ENCODE data around the gene ZNF678. TPM values are rescaled to one million over a fixed set of nuclear protein-coding genes. Genes with fewer than 3 reads are reported as not detected.
"Not testable (repeated sequence)": the region's sequence is repeated elsewhere in the genome, so short reads cannot be mapped to it uniquely, and the experiment has no call there.

The ZNF678 gene
- total RNA-seq, 2 donors from 2014 or later: 11.2 to 22.4 TPM

- no peaks in the 10 kb centered on the region for H3K36me3 ChIP-seq (replicated peaks in 1 of 2; ENCODE audit: insufficient read depth in 1 of 2, low read depth in 2 of 2)
- no peak overlapping the region for H3K27ac ChIP-seq
- intact Hi-C loops (cut with DNase I): no loop called here
- H3K4me1 ChIP-seq: no peaks in the 10 kb centered on the region
- no peak for DNase-seq
- 58 to 71% methylated on average over 8 of the region's 8 CpGs for WGBS, 2 donors
- ATAC-seq: no peak
- H3K27me3 ChIP-seq: no peaks in the 10 kb centered on the region
- peaks cover 0 to 36% (median 0%) of the 10 kb centered on the region in 3 donors for H3K9me3 ChIP-seq
- TF ChIP-seq POLR2A (IDR thresholded peaks at IDR 0.05): no peak
- H3K4me3 ChIP-seq: no peak overlapping the region
Measured at GRCh38 chr1:227685807-227686206, 122.5 kb downstream of the ZNF678 start.

GRCh38 chr1:227697321-227697864 lies 134.0 kb downstream of the ZNF678 start:
- H3K4me1 ChIP-seq: no peaks in the 10 kb centered on the region
- no peaks in the 10 kb centered on the region for H3K36me3 ChIP-seq (replicated peaks in 1 of 2; ENCODE audit: insufficient read depth in 1 of 2, low read depth in 2 of 2)
- TF ChIP-seq CTCF (IDR thresholded peaks at IDR 0.05) (no peak), POLR2A (IDR thresholded peaks at IDR 0.05) (no peak)
- intact Hi-C loops (cut with DNase I): no loop called here
- DNase-seq (no peak), ATAC-seq (no peak)
- H3K4me3 ChIP-seq: no peak overlapping the region
- no peaks in the 10 kb centered on the region for H3K27me3 ChIP-seq
- 78 to 83% methylated on average over 3 of the region's 3 CpGs for WGBS, 2 donors
- H3K27ac ChIP-seq: no peak overlapping the region
- H3K9me3 ChIP-seq: peaks cover 0 to 23% (median 0%) of the 10 kb centered on the region in 3 donors

DNA sequence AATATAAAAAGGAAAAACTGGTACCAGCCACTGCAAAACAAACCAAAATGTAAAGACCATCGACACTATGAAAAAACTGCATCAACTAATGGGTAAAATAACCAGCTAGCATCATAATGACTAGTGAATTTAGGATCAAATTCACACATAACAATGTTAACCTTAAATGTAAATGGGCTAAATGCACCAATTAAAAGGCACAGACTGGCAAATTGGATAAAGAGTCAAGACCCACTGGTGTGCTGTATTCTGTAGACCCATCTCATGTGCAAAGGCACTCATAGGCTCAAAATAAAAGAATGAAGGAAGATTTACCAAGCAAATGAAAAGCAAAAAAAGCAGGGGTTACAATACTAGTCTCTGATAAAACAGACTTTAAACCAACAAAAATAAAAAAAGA lies 138.3 kb downstream of the ZNF678 start:
- 70 to 77% methylated on average over 1 of the region's 1 CpG for WGBS, 2 donors
- peaks cover 0 to 19% (median 0%) of the 10 kb centered on the region in 3 donors for H3K9me3 ChIP-seq
- not testable (repeated sequence) for ATAC-seq

DNA sequence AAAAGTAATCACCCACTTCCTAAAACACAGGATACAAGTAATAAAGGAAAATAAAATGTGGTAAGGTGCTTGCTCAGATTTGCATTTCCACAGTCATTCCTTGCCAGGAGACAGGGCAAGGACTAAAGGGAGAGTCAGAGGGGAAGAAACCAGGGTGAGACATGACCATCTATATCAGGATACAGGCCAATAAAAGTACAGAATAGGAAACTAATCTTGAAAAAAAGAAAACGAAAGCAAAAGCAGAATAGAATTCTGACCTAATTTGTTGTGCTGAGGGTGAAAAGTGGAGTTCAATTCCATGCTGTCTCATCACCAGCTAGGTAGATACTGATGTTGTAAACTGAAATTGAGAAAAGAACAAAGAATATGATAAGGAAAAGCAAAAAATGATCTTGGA lies 144.5 kb downstream of the ZNF678 start:
- Histone ChIP-seq H3K27me3 (no peaks in the 10 kb centered on the region), H3K36me3 (replicated peaks in 1 of 2; ENCODE audit: insufficient read depth in 1 of 2, low read depth in 2 of 2) (no peaks in the 10 kb centered on the region), H3K4me1 (no peaks in the 10 kb centered on the region), H3K4me3 (no peak overlapping the region), H3K9me3 (peaks cover 0 to 19% (median 0%) of the 10 kb centered on the region in 3 donors), H3K27ac (no peak overlapping the region)
- DNase-seq: no peak
- TF ChIP-seq POLR2A (IDR thresholded peaks at IDR 0.05) (no peak), CTCF (IDR thresholded peaks at IDR 0.05) (no peak)
- intact Hi-C loops (cut with DNase I): no loop called here
- no peak for ATAC-seq
- 34 to 38% methylated on average over 1 of the region's 1 CpG for WGBS, 2 donors

More for the DNA sequence above, 138.3 kb downstream of the ZNF678 start:
- DNase-seq; H3K27me3 ChIP-seq; intact Hi-C loops (cut with DNase I); H3K36me3 ChIP-seq (replicated peaks in 1 of 2; ENCODE audit: insufficient read depth in 1 of 2, low read depth in 2 of 2); H3K4me1 ChIP-seq; H3K27ac ChIP-seq; H3K4me3 ChIP-seq: not testable (repeated sequence)

DNA sequence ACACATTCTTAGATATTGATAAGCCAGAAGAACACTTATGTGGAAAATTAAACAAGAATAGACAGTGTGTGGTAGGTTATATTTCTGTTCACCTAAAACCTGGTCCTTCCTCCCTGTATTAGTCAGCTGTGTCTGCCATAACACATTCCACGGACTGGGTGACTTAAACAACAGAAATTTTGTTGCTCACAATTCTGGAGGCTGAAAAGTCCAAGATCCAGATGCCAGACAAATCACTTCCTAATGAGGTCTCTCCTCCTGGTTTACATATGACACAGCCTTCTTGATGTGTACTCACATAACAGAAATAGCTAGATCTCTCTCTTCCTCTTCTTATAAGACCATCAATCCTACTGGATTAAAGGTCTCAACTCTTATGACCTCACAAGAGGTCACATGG lies 146.1 kb downstream of the ZNF678 start:
- no peak for TF ChIP-seq POLR2A (IDR thresholded peaks at IDR 0.05)
- Histone ChIP-seq H3K27ac (no peak overlapping the region), H3K4me1 (no peaks in the 10 kb centered on the region), H3K27me3 (no peaks in the 10 kb centered on the region), H3K4me3 (no peak overlapping the region), H3K9me3 (peaks cover 0 to 24% (median 0%) of the 10 kb centered on the region in 3 donors), H3K36me3 (replicated peaks in 1 of 2; ENCODE audit: insufficient read depth in 1 of 2, low read depth in 2 of 2) (no peaks in the 10 kb centered on the region)
- intact Hi-C loops (cut with DNase I): no loop called here
- 50 to 67% methylated on average over 1 of the region's 1 CpG for WGBS, 2 donors
- no peak for ATAC-seq
- DNase-seq: no peak

DNA sequence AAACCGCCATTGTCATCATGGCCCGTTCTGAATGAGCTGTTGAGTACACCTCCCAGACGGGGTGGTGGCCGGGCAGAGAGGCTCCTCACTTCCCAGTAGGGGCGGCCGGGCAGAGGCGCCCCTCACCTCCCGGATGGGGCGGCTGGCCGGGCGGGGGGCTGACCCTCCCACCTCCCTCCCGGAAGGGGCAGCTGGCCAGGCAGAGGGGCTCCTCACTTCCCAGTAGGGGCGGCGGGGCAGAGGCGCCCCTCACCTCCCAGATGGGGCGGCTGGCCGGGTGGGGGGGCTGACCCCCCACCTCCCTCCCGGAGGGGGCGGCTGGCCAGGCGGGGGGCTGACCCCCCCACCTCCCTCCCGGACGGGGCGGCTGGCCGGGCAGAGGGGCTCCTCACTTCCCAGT lies 147.1 kb downstream of the ZNF678 start:
- DNase-seq; intact Hi-C loops (cut with DNase I); H3K27ac ChIP-seq; H3K4me1 ChIP-seq; H3K36me3 ChIP-seq (replicated peaks in 1 of 2; ENCODE audit: insufficient read depth in 1 of 2, low read depth in 2 of 2); H3K4me3 ChIP-seq; H3K27me3 ChIP-seq; ATAC-seq: not testable (repeated sequence)
- peaks cover 0 to 34% (median 0%) of the 10 kb centered on the region in 3 donors for H3K9me3 ChIP-seq
- WGBS, 2 donors: 96 to 97% methylated on average over 4 to 10 of the region's 24 CpGs

- H3K27ac ChIP-seq: no peak overlapping the region
- H3K4me1 ChIP-seq: no peaks in the 10 kb centered on the region
- no peaks in the 10 kb centered on the region for H3K36me3 ChIP-seq (replicated peaks in 1 of 2; ENCODE audit: insufficient read depth in 1 of 2, low read depth in 2 of 2)
- H3K9me3 ChIP-seq: peaks cover 0 to 28% (median 0%) of the 10 kb centered on the region in 3 donors
- DNase-seq: no peak
- intact Hi-C loops (cut with DNase I): no loop called here
- ATAC-seq: no peak
- no peak overlapping the region for H3K4me3 ChIP-seq
- TF ChIP-seq POLR2A (IDR thresholded peaks at IDR 0.05) (no peak), CTCF (IDR thresholded peaks at IDR 0.05) (no peak)
- H3K27me3 ChIP-seq: no peaks in the 10 kb centered on the region
Measured at GRCh38 chr1:227712648-227713047, 149.3 kb downstream of the ZNF678 start.

Measured in body of pancreas (tissue), 4 donors.